Measurements from ENCODE around the gene ANXA2.
"Not testable (repeated sequence)": the region's sequence is repeated elsewhere in the genome, so short reads cannot be mapped to it uniquely, and the experiment has no call there.

The ANXA2 gene

DNA sequence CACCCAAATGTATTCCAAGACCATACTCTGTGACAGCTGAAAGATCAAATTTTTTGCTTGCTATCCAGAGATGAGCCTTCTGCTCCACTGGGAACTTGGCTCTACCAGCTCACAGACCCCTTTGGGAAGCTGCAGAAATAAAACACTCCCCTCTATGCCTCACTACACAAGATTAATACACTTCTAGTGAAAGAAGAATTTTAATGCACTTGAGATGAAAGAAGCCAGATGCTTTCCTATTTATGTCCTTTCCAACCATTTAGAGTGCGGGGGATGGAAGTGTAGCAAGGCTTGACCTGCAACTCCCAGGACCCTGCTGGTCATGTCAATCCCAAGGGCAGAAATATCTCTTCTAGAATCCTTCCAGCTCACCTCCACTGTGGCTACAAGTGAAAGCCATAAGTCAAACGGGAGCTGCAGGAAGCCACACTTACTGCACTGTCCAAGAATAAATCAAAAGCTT is 34.7 kb downstream of the ANXA2 start:
- no peak for TF ChIP-seq POLR2A (IDR thresholded peaks at IDR 0.05; ENCODE audit: low read depth, low read length)
- TF ChIP-seq POLR2AphosphoS5 (IDR thresholded peaks at IDR 0.05; ENCODE audit: low read depth, low read length) = no peak
- no peak for TF ChIP-seq TAF1 (IDR thresholded peaks at IDR 0.05; ENCODE audit: borderline replicate concordance, low read depth, low read length)
- DNase-seq (ENCODE audit: insufficient read length) (no peak), FAIRE-seq (no peak)

GRCh38 chr15:60362321-60363086 is 35.3 kb downstream of the ANXA2 start:
- DNase-seq (ENCODE audit: insufficient read length) = no peak
- FAIRE-seq = no peak
- TF ChIP-seq TAF1 (IDR thresholded peaks at IDR 0.05; ENCODE audit: borderline replicate concordance, low read depth, low read length) (no peak), POLR2A (IDR thresholded peaks at IDR 0.05; ENCODE audit: low read depth, low read length) (no peak), POLR2AphosphoS5 (IDR thresholded peaks at IDR 0.05; ENCODE audit: low read depth, low read length) (no peak)

DNA sequence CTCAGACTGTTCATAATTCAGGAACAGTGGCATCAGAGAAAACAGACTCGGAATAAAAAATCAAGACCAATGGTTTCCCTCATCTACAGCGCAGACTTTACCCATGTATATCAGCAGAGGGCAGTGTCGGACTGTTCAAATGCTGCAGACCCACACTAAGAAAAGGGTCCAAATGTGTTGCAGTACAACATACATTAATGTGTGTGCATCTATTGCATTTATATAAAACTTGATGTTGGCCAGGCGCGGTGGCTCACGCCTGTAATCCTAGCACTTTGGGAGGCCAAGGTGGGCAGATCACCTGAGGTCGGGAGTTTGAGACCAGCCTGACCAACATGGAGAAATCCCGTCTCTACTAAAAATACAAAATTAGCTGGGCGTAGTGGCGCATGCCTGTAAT is 38.0 kb downstream of the ANXA2 start:
- peak; percentile 54 for FAIRE-seq
- not testable (repeated sequence) for DNase-seq (ENCODE audit: insufficient read length)

GRCh38 chr15:60358935-60359682 is 38.7 kb downstream of the ANXA2 start:
- DNase-seq (ENCODE audit: insufficient read length) (no peak), FAIRE-seq (no peak)
- no peak for TF ChIP-seq POLR2A (IDR thresholded peaks at IDR 0.05; ENCODE audit: low read depth, low read length)
- no peak for TF ChIP-seq POLR2AphosphoS5 (IDR thresholded peaks at IDR 0.05; ENCODE audit: low read depth, low read length)
- no peak for TF ChIP-seq TAF1 (IDR thresholded peaks at IDR 0.05; ENCODE audit: borderline replicate concordance, low read depth, low read length)

DNA sequence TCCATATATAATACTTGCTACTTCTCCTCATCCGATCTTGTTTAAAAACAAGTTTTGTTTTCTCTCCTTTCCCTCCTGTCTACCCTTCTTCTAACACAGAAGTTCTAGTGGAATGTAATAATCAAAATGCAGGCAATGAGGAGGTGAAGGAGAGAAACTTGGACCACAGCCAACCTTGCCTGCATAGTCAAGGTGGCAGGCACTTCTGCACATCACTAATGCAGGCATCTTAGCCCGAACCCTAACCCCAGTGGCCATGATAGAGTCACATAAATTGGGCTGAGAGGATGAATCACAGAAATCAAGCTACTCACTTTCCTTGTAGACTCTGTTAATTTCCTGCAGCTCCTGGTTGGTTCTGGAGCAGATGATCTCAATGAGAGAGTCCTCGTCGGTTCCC is 41.0 kb downstream of the ANXA2 start:
- TF ChIP-seq TAF1 (IDR thresholded peaks at IDR 0.05; ENCODE audit: borderline replicate concordance, low read depth, low read length) = no peak
- TF ChIP-seq POLR2AphosphoS5 (IDR thresholded peaks at IDR 0.05; ENCODE audit: low read depth, low read length) = no peak
- no peak for TF ChIP-seq POLR2A (IDR thresholded peaks at IDR 0.05; ENCODE audit: low read depth, low read length)
- FAIRE-seq (no peak), DNase-seq (ENCODE audit: insufficient read length) (no peak)

- TF ChIP-seq POLR2A (IDR thresholded peaks at IDR 0.05; ENCODE audit: low read depth, low read length) (no peak), POLR2AphosphoS5 (IDR thresholded peaks at IDR 0.05; ENCODE audit: low read depth, low read length) (no peak), TAF1 (IDR thresholded peaks at IDR 0.05; ENCODE audit: borderline replicate concordance, low read depth, low read length) (no peak)
- FAIRE-seq = no peak
- no peak for DNase-seq (ENCODE audit: insufficient read length)
Observed at GRCh38 chr15:60355148-60355857, 42.5 kb downstream of the ANXA2 start.

- DNase-seq (ENCODE audit: insufficient read length) = no peak
- TF ChIP-seq TAF1 (IDR thresholded peaks at IDR 0.05; ENCODE audit: borderline replicate concordance, low read depth, low read length) (no peak), POLR2A (IDR thresholded peaks at IDR 0.05; ENCODE audit: low read depth, low read length) (no peak), POLR2AphosphoS5 (IDR thresholded peaks at IDR 0.05; ENCODE audit: low read depth, low read length) (no peak)
- no peak for FAIRE-seq
Observed at GRCh38 chr15:60353245-60353920, 44.4 kb downstream of the ANXA2 start.

DNA sequence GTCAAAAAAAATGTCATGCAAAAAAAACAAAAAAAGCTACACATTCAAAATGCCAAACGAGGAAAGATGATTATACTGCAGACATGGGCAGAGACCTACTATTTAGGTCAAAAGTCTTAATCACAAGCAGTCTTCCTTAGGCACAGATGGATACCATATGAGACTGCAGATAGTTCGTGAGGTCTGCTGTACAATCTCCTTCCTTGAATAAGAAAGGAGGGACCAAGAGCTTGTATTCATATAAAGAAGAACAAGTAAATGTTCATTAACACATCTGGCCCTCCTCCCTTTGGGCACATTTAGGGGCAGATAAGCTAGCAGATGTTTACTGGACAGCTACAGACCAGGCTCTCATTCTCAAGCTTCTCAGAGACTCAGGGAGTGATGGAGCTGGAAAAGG is 45.3 kb downstream of the ANXA2 start:
- FAIRE-seq = no peak
- TF ChIP-seq TAF1 (IDR thresholded peaks at IDR 0.05; ENCODE audit: borderline replicate concordance, low read depth, low read length) (no peak), POLR2AphosphoS5 (IDR thresholded peaks at IDR 0.05; ENCODE audit: low read depth, low read length) (no peak), POLR2A (IDR thresholded peaks at IDR 0.05; ENCODE audit: low read depth, low read length) (no peak)
- DNase-seq (ENCODE audit: insufficient read length) = no peak

GRCh38 chr15:60351066-60351465 is 46.7 kb downstream of the ANXA2 start:
- no peak for DNase-seq (ENCODE audit: insufficient read length)
- no peak for TF ChIP-seq TAF1 (IDR thresholded peaks at IDR 0.05; ENCODE audit: borderline replicate concordance, low read depth, low read length)
- TF ChIP-seq POLR2A (IDR thresholded peaks at IDR 0.05; ENCODE audit: low read depth, low read length) = no peak
- TF ChIP-seq POLR2AphosphoS5 (IDR thresholded peaks at IDR 0.05; ENCODE audit: low read depth, low read length) = no peak
- FAIRE-seq = no peak

DNA sequence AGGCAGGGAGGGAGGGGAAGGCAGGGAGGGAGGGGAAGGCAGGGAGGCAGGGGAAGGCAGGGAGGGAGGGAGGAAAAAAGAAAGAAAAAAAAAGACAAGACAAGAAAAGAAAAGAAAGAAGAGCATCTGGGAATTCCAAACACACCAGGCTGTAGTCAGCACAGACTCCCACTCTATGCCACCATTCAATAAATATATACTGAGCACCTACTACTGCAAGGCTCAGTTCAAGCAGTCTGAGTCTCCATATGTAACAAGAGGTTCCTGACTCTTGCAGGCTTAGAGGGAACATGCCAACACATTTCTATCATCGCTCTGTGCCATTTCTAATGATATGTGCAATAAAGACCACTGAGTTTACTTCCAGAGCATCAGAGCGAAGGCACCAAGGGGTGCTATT is 47.7 kb downstream of the ANXA2 start:
- TF ChIP-seq POLR2AphosphoS5 (IDR thresholded peaks at IDR 0.05; ENCODE audit: low read depth, low read length) (no peak), TAF1 (IDR thresholded peaks at IDR 0.05; ENCODE audit: borderline replicate concordance, low read depth, low read length) (no peak), POLR2A (IDR thresholded peaks at IDR 0.05; ENCODE audit: low read depth, low read length) (no peak)
- FAIRE-seq = no peak
- no peak for DNase-seq (ENCODE audit: insufficient read length)

DNA sequence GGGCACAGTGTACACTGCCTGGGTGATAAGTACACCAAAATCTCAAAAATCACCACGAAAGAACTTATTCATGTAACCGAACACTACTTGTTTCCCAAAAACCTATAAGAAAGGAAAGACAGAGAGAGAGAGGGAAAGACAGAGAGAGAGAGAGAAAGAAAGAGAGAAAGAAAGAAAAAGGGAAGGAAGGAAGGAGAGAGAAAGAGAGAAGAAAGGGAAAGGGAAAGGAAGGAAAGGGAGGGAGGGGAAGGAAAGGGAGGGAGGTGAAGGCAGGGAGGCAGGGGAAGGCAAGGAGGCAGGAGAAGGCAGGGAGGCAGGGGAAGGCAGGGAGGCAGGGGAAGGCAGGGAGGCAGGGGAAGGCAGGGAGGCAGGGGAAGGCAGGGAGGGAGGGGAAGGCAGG is 48.2 kb downstream of the ANXA2 start:
- no peak for DNase-seq (ENCODE audit: insufficient read length)
- FAIRE-seq = no peak
- TF ChIP-seq POLR2A (IDR thresholded peaks at IDR 0.05; ENCODE audit: low read depth, low read length) (no peak), POLR2AphosphoS5 (IDR thresholded peaks at IDR 0.05; ENCODE audit: low read depth, low read length) (no peak), TAF1 (IDR thresholded peaks at IDR 0.05; ENCODE audit: borderline replicate concordance, low read depth, low read length) (no peak)

All from GM12892 (cell line).